ENCODE data around the gene GLO1. TPM values are rescaled to one million over a fixed set of nuclear protein-coding genes. Genes with fewer than 3 reads are reported as not detected.

Gene GLO1
- total RNA-seq, 1 experiment from 2014 or later, result 125 TPM

DNA sequence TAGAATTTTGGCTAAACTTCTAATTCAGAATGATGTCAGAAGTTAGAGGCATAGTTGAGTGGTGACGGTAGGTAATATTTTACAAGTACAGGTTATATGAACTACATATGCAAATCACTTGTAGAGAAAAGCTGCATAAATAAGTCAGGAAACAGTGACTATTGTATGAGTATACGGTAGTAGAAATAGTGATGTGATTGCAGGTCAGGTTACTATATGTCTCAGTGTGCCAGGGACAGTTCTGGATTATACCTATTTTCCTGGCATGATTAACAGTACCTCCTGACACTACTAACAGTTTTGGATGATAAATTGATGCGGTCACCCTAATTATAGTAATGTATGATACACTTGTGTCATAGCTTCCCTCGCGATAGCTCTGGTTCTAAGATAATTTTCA is 21.4 kb upstream of the GLO1 start:
- Histone ChIP-seq H3K4me1 (ENCODE audit: control insufficient read depth, insufficient read depth, low read length) (no peaks in the 10 kb centered on the region), H3K4me3 (ENCODE audit: low read depth in 2 of 2, low read length in 2 of 2) (no peak overlapping the region), H3K27me3 (ENCODE audit: control insufficient read depth, insufficient read depth, low read length) (no peaks in the 10 kb centered on the region), H3K27ac (ENCODE audit: low read length) (no peak overlapping the region), H3K36me3 (ENCODE audit: control insufficient read depth, insufficient read depth, low read length) (no peaks in the 10 kb centered on the region), H3K9me3 (ENCODE audit: control insufficient read depth, insufficient read depth, low read depth, low read length) (no peaks in the 10 kb centered on the region)
- in situ Hi-C loops (cut with HindIII; ENCODE audit: low pct_unique_long_range_greater_than_20kb, low sequenced_read_pairs), result no loop called here
- CTCF ChIA-PET, result no interaction called here
- no peak for TF ChIP-seq REST (IDR thresholded peaks at IDR 0.05; ENCODE audit: insufficient read depth in 1 of 2, low read depth in 2 of 2, low read length in 1 of 2)
- TF ChIP-seq, protein P1, sequence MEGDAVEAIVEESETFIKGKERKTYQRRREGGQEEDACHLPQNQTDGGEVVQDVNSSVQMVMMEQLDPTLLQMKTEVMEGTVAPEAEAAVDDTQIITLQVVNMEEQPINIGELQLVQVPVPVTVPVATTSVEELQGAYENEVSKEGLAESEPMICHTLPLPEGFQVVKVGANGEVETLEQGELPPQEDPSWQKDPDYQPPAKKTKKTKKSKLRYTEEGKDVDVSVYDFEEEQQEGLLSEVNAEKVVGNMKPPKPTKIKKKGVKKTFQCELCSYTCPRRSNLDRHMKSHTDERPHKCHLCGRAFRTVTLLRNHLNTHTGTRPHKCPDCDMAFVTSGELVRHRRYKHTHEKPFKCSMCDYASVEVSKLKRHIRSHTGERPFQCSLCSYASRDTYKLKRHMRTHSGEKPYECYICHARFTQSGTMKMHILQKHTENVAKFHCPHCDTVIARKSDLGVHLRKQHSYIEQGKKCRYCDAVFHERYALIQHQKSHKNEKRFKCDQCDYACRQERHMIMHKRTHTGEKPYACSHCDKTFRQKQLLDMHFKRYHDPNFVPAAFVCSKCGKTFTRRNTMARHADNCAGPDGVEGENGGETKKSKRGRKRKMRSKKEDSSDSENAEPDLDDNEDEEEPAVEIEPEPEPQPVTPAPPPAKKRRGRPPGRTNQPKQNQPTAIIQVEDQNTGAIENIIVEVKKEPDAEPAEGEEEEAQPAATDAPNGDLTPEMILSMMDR (IDR thresholded peaks at IDR 0.05), result no peak
- TF ChIP-seq TCF7L2 (IDR thresholded peaks at IDR 0.05; ENCODE audit: low read depth, low read length), result no peak
- no peak for TF ChIP-seq SIN3A (IDR thresholded peaks at IDR 0.05; ENCODE audit: borderline replicate concordance, insufficient read depth, low read depth, low read length)
- TF ChIP-seq POLR2AphosphoS5 (IDR thresholded peaks at IDR 0.05; ENCODE audit: low read depth, low read length), result no peak
- DNase-seq (ENCODE audit: low read depth, low spot score), result no peak
- POLR2A ChIA-PET, result no interaction called here
- intact Hi-C loops (cut with micrococcal nuclease; ENCODE audit: unreplicated experiment), result no loop called here
- ATAC-seq, result no peak
- no TSS peak for BruUV-seq (replicated peaks)

GRCh38 chr6:38723783-38724182 is 20.8 kb upstream of the GLO1 start:
- in situ Hi-C loops (cut with HindIII; ENCODE audit: low pct_unique_long_range_greater_than_20kb, low sequenced_read_pairs), result no loop called here

More at GRCh38 chr6:38723783-38724182, 20.8 kb upstream of the GLO1 start:
- no peak for DNase-seq (ENCODE audit: low read depth, low spot score)
- no peaks in the 10 kb centered on the region for H3K9me3 ChIP-seq (ENCODE audit: control insufficient read depth, insufficient read depth, low read depth, low read length)
- H3K4me3 ChIP-seq (ENCODE audit: low read depth in 2 of 2, low read length in 2 of 2), result no peak overlapping the region
- H3K27me3 ChIP-seq (ENCODE audit: control insufficient read depth, insufficient read depth, low read length), result no peaks in the 10 kb centered on the region
- ChIA-PET POLR2A (no interaction called here), CTCF (no interaction called here)
- BruUV-seq (replicated peaks), result no TSS peak
- H3K27ac ChIP-seq (ENCODE audit: low read length), result no peak overlapping the region
- no peak for ATAC-seq
- intact Hi-C loops (cut with micrococcal nuclease; ENCODE audit: unreplicated experiment), result no loop called here
- no peaks in the 10 kb centered on the region for H3K36me3 ChIP-seq (ENCODE audit: control insufficient read depth, insufficient read depth, low read length)
- TF ChIP-seq, protein P1 (IDR thresholded peaks at IDR 0.05), result no peak
- H3K4me1 ChIP-seq (ENCODE audit: control insufficient read depth, insufficient read depth, low read length), result no peaks in the 10 kb centered on the region

Data from Panc1 (cell line).